Stimulated activated effector memory CD8-positive, alpha-beta T cell treated with anti-CD3 and anti-CD28 coated beads, Interleukin-12 subunit alpha, Interleukin-12 subunit beta, amount 100 ng/mL, for 72 hours (primary cell): ENCODE data around the gene TRIM69.
"Not testable (repeated sequence)": the region's sequence is repeated elsewhere in the genome, so short reads cannot be mapped to it uniquely, and the experiment has no call there.

ENCODE experiments used
- ATAC-seq: fragments of 150-1000 bp; cut with Tn5 transposase; 2 replicates; pipeline ENCODE4 v1.10.0; 2021
- DNase-seq, 2 donors: peaks; one replicate each; pipeline ENCODE4 v3.0.0; 2021 to 2022; ENCODE audit warnings: low spot score in 2 of 2
- H3K27ac Mint-ChIP-seq: one replicate; pipeline ENCODE4 v1.8.0; 2022; ENCODE audit warnings: mild to moderate bottlenecking, mixed read lengths
- H3K36me3 Mint-ChIP-seq: one replicate; pipeline ENCODE4 v1.8.0; 2022; ENCODE audit warnings: mild to moderate bottlenecking, mixed read lengths
- H3K4me1 Mint-ChIP-seq: one replicate; pipeline ENCODE4 v1.8.0; 2022; ENCODE audit warnings: mixed read lengths
- H3K4me3 Mint-ChIP-seq: one replicate; pipeline ENCODE4 v1.8.0; 2022; ENCODE audit warnings: mild to moderate bottlenecking, mixed read lengths
- H3K9me3 Mint-ChIP-seq: one replicate; pipeline ENCODE4 v1.8.0; 2022; ENCODE audit warnings: mixed read lengths

The TRIM69 gene

DNA sequence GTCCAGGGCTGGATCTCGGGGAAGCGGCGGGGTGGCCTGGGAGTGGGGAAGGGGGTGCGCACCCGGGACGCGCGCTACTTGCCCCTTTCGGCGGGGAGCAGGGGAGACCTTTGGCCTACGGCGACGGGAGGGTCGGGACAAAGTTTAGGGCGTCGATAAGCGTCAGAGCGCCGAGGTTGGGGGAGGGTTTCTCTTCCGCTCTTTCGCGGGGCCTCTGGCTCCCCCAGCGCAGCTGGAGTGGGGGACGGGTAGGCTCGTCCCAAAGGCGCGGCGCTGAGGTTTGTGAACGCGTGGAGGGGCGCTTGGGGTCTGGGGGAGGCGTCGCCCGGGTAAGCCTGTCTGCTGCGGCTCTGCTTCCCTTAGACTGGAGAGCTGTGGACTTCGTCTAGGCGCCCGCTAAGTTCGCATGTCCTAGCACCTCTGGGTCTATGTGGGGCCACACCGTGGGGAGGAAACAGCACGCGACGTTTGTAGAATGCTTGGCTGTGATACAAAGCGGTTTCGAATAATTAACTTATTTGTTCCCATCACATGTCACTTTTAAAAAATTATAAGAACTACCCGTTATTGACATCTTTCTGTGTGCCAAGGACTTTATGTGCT is 24.5 kb upstream of the TRIM69 start:
- H3K4me1 Mint-ChIP-seq, result peaks cover 65% of the 10 kb centered on the region
- peak overlapping the region; percentile 99 for H3K4me3 Mint-ChIP-seq
- no peaks in the 10 kb centered on the region for H3K9me3 Mint-ChIP-seq
- peak overlapping the region; percentile 100 for H3K27ac Mint-ChIP-seq
- ATAC-seq (peak; percentile 59), DNase-seq (peak; percentile 55 to 87)
- H3K36me3 Mint-ChIP-seq, result peaks cover 78% of the 10 kb centered on the region

DNA sequence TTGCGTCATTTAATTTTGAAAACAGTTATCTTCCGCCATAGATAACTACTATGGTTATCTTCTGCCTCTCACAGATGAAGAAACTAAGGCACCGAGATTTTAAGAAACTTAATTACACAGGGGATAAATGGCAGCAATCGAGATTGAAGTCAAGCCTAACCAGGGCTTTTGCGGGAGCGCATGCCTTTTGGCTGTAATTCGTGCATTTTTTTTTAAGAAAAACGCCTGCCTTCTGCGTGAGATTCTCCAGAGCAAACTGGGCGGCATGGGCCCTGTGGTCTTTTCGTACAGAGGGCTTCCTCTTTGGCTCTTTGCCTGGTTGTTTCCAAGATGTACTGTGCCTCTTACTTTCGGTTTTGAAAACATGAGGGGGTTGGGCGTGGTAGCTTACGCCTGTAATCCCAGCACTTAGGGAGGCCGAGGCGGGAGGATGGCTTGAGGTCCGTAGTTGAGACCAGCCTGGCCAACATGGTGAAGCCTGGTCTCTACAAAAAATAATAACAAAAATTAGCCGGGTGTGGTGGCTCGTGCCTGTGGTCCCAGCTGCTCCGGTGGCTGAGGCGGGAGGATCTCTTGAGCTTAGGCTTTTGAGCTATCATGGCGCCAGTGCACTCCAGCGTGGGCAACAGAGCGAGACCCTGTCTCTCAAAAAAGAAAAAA is 23.9 kb upstream of the TRIM69 start:
- peak in 1 of 2 donors; percentile 82 for DNase-seq

DNA sequence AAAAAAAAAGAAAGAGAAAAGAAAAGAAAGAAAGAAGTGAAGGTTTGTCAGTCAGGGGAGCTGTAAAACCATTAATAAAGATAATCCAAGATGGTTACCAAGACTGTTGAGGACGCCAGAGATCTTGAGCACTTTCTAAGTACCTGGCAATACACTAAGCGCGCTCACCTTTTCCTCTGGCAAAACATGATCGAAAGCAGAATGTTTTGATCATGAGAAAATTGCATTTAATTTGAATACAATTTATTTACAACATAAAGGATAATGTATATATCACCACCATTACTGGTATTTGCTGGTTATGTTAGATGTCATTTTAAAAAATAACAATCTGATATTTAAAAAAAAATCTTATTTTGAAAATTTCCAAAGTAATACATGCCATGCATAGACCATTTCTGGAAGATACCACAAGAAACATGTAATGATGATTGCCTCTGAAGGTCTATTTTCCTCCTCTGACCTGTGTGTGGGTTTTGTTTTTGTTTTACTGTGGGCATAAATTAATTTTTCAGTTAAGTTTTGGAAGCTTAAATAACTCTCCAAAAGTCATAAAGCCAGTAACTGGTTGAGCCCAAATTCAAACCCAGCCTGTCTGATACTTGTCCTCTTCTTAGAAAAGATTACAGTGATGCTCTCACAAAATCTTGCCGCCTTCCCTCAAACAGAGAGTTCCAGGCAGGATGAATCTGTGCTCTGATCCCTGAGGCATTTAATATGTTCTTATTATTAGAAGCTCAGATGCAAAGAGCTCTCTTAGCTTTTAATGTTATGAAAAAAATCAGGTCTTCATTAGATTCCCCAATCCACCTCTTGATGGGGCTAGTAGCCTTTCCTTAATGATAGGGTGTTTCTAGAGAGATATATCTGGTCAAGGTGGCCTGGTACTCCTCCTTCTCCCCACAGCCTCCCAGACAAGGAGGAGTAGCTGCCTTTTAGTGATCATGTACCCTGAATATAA is 23.0 kb upstream of the TRIM69 start:
- H3K9me3 Mint-ChIP-seq, result no peaks in the 10 kb centered on the region
- peaks cover 68% of the 10 kb centered on the region for H3K4me1 Mint-ChIP-seq
- no peak for ATAC-seq
- peaks cover 92% of the 10 kb centered on the region for H3K36me3 Mint-ChIP-seq
- peak overlapping the region; percentile 100 for H3K27ac Mint-ChIP-seq
- DNase-seq, result peak in 1 of 2 donors; percentile 49
- peak overlapping the region; percentile 99 for H3K4me3 Mint-ChIP-seq

More for the DNA sequence above, 23.9 kb upstream of the TRIM69 start:
- Mint-ChIP-seq H3K36me3 (peaks cover 84% of the 10 kb centered on the region), H3K9me3 (no peaks in the 10 kb centered on the region), H3K27ac (peak overlapping the region; percentile 100), H3K4me1 (peaks cover 64% of the 10 kb centered on the region), H3K4me3 (peak overlapping the region; percentile 99)
- ATAC-seq, result peak; percentile 41

GRCh38 chr15:44715142-44715796 is 21.1 kb upstream of the TRIM69 start:
- Mint-ChIP-seq H3K9me3 (no peaks in the 10 kb centered on the region), H3K4me3 (peak overlapping the region; percentile 99), H3K27ac (peak overlapping the region; percentile 100), H3K36me3 (peaks cover 100% of the 10 kb centered on the region), H3K4me1 (peaks cover 79% of the 10 kb centered on the region)
- DNase-seq (no peak), ATAC-seq (no peak)

DNA sequence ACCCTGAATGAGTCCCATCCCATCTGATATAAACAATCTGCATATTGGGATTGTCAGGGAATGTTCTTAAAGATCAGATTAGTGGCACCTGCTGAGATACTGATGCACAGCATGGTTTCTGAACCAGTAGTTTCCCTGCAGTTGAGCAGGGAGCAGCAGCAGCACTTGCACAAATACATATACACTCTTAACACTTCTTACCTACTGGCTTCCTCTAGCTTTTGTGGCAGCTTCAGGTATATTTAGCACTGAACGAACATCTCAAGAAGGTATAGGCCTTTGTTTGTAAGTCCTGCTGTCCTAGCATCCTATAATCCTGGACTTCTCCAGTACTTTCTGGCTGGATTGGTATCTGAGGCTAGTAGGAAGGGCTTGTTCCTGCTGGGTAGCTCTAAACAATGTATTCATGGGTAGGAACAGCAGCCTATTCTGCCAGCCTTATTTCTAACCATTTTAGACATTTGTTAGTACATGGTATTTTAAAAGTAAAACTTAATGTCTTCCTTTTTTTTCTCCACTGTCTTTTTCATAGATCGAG is 20.5 kb upstream of the TRIM69 start:
- Mint-ChIP-seq H3K4me1 (peaks cover 85% of the 10 kb centered on the region), H3K27ac (peak overlapping the region; percentile 100), H3K4me3 (peak overlapping the region; percentile 99), H3K9me3 (no peaks in the 10 kb centered on the region), H3K36me3 (peaks cover 100% of the 10 kb centered on the region)
- no peak for ATAC-seq
- DNase-seq, result no peak

DNA sequence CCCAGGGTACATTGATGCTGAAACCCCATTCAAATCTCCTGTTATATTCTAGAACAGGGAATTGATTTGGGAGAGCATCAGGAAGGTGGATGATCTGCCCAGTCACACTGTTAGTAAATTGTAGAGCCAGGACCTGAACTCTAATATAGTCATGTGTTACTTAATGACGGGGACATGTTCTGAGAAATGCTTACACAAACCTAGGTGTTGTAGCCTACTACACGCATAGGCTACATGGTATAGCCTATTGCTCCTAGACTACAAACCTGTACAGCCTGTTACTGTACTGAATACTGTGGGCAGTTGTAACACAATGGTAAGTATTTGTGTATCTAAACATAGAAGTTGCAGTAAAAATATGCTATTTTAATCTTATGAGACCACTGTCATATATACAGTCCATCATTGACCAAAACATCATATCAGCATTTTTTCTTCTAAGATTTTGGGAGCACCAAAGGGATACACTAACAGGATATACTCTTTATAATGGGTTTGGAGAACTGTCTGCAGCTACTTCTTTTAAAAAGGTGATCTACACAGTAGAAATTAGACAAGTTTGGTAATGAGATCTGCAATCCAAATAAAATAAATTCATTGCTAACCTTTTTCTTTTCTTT is 19.2 kb upstream of the TRIM69 start:
- peaks cover 88% of the 10 kb centered on the region for H3K4me1 Mint-ChIP-seq

DNA sequence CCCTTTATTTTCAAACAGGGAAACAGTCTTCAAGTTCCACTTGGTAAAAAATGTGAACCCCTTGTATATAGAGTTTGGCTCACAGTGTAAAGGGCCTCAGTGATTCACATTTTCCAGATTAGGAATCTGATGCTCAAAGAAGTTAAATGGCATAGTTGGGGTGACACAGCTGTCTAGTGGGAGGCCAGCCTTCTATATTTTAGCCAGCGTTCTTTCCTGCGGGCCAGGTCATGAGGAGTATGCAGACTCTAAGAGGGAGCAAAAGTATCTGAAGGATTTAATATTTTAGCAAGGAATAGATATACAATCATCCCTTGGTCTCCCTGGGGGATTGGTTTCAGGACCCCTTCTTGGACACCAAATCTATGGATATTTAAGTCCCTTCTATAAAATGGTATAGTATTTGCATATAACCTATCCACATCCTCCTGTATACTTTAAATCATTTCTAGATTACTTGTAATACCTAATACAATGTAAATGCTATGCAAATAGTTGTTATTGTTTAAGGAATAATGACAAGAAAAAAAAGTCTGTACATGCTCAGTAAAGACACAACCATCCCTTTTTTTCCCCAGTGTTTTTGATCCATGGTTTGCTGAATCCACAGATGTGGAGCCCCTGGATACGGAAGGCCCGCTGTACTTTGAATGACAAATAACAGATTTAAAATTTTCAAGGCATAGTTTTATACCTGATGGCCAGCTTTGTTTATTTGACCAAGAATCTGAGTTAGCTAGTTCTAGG is 18.0 kb upstream of the TRIM69 start:
- peaks cover 90% of the 10 kb centered on the region for H3K36me3 Mint-ChIP-seq

More for the DNA sequence above, 19.2 kb upstream of the TRIM69 start:
- no peaks in the 10 kb centered on the region for H3K9me3 Mint-ChIP-seq
- DNase-seq, result no peak
- peak overlapping the region; percentile 99 for H3K4me3 Mint-ChIP-seq
- peak overlapping the region; percentile 100 for H3K27ac Mint-ChIP-seq
- H3K36me3 Mint-ChIP-seq, result peaks cover 100% of the 10 kb centered on the region
- ATAC-seq, result no peak

DNA sequence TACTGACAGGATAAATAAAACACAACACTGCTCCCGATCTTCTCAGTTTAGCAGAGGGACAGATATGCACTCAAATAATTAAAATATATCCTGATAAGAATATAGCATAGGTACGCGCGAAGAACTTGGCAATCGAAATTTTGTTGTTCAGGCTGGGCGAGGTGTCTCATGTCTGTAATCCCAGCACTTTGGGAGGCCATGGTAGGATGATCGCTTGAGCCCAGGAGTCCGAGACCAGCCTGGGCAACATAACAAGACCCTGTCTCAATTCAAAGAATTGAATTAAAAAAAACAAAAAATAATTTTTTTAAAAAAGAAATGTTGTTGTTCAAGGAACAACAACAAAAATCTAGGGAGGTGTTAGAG is 17.4 kb upstream of the TRIM69 start:
- Mint-ChIP-seq H3K36me3 (peaks cover 85% of the 10 kb centered on the region), H3K27ac (peak overlapping the region; percentile 100)

More for the DNA sequence above, 18.0 kb upstream of the TRIM69 start:
- DNase-seq (no peak), ATAC-seq (no peak)
- peak overlapping the region; percentile 99 for H3K4me3 Mint-ChIP-seq
- peak overlapping the region; percentile 100 for H3K27ac Mint-ChIP-seq
- no peaks in the 10 kb centered on the region for H3K9me3 Mint-ChIP-seq
- peaks cover 85% of the 10 kb centered on the region for H3K4me1 Mint-ChIP-seq

GRCh38 chr15:44719293-44719999 is 16.9 kb upstream of the TRIM69 start:
- ATAC-seq (peak; percentile 86), DNase-seq (peak in 1 of 2 donors; percentile 84)
- H3K36me3 Mint-ChIP-seq, result peaks cover 85% of the 10 kb centered on the region
- no peaks in the 10 kb centered on the region for H3K9me3 Mint-ChIP-seq
- H3K27ac Mint-ChIP-seq, result peak overlapping the region; percentile 100
- peaks cover 90% of the 10 kb centered on the region for H3K4me1 Mint-ChIP-seq
- H3K4me3 Mint-ChIP-seq, result peak overlapping the region; percentile 99

More for the DNA sequence above, 17.4 kb upstream of the TRIM69 start:
- Mint-ChIP-seq H3K9me3 (no peaks in the 10 kb centered on the region), H3K4me1 (peaks cover 88% of the 10 kb centered on the region), H3K4me3 (peak overlapping the region; percentile 99)
- DNase-seq (no peak), ATAC-seq (no peak)

- ATAC-seq, DNase-seq, H3K9me3 Mint-ChIP-seq: not testable (repeated sequence)
- Mint-ChIP-seq H3K4me1 (peaks cover 90% of the 10 kb centered on the region), H3K4me3 (peak overlapping the region; percentile 99), H3K36me3 (peaks cover 85% of the 10 kb centered on the region), H3K27ac (peak overlapping the region; percentile 100)
Observed at GRCh38 chr15:44720000-44720435, 16.3 kb upstream of the TRIM69 start.

- ATAC-seq (no peak), DNase-seq (no peak)
- H3K9me3 Mint-ChIP-seq, result no peaks in the 10 kb centered on the region
- peak overlapping the region; percentile 100 for H3K27ac Mint-ChIP-seq
- peaks cover 85% of the 10 kb centered on the region for H3K36me3 Mint-ChIP-seq
- peaks cover 90% of the 10 kb centered on the region for H3K4me1 Mint-ChIP-seq
- H3K4me3 Mint-ChIP-seq, result peak overlapping the region; percentile 99
Observed at GRCh38 chr15:44720460-44721176, 15.7 kb upstream of the TRIM69 start.

- ATAC-seq (no peak), DNase-seq (no peak)
- Mint-ChIP-seq H3K4me1 (peaks cover 86% of the 10 kb centered on the region), H3K27ac (peak overlapping the region; percentile 100), H3K36me3 (peaks cover 85% of the 10 kb centered on the region), H3K4me3 (peak overlapping the region; percentile 99), H3K9me3 (no peaks in the 10 kb centered on the region)
Observed at GRCh38 chr15:44722011-44722410, 14.3 kb upstream of the TRIM69 start.

DNA sequence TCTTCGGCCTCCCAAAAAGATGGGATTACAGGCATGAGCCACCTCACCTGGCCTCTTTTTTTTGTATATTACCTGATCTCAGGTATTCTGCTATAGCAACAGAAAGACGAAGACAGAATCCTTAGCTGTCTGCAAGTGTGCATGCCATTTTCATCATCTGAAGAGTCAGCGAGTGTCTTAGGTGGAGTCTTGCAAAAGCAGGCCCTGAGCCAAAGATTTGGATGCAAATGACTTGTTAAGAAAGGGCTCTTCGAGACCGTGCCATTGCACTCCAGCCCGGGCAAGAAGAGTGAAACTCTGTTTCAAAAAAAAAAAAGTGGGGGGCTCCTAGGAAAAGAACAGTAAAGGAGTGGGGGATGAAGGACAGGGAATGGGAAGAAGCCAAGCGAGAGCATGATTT is 10.2 kb upstream of the TRIM69 start:
- Mint-ChIP-seq H3K4me1 (peaks cover 64% of the 10 kb centered on the region), H3K9me3 (no peaks in the 10 kb centered on the region), H3K27ac (peak overlapping the region; percentile 96), H3K4me3 (peak overlapping the region; percentile 98), H3K36me3 (peaks cover 70% of the 10 kb centered on the region)
- no peak for ATAC-seq
- no peak for DNase-seq
